ENCODE results near the gene UBE2V1.
"Not testable (repeated sequence)": the region's sequence is repeated elsewhere in the genome, so short reads cannot be mapped to it uniquely, and the experiment has no call there.

UBE2V1 gene

DNA sequence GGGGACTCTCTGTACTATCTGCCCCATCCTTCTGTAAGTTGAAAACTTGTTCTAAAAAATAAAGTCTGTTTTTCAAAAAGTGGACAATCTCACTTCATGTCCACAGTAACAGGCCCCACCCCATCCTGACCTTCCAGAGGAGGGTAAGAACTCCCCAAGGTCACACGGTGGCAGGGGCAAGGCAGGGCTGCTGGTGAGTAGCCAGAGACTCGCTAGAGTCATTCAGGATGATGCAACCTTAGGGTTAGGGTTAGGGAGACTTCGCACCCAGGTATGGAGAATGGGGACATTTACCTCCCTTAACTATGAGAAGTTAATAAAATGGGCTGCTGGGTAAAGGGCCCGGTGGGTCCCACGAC lies 25.1 kb upstream of the UBE2V1 start:
- in situ Hi-C loops (cut with HindIII; ENCODE audit: low sequenced_read_pairs), result no loop called here

GRCh38 chr20:50137702-50138101 lies 24.8 kb upstream of the UBE2V1 start:
- in situ Hi-C loops (cut with HindIII; ENCODE audit: low sequenced_read_pairs), result not testable (repeated sequence)

DNA sequence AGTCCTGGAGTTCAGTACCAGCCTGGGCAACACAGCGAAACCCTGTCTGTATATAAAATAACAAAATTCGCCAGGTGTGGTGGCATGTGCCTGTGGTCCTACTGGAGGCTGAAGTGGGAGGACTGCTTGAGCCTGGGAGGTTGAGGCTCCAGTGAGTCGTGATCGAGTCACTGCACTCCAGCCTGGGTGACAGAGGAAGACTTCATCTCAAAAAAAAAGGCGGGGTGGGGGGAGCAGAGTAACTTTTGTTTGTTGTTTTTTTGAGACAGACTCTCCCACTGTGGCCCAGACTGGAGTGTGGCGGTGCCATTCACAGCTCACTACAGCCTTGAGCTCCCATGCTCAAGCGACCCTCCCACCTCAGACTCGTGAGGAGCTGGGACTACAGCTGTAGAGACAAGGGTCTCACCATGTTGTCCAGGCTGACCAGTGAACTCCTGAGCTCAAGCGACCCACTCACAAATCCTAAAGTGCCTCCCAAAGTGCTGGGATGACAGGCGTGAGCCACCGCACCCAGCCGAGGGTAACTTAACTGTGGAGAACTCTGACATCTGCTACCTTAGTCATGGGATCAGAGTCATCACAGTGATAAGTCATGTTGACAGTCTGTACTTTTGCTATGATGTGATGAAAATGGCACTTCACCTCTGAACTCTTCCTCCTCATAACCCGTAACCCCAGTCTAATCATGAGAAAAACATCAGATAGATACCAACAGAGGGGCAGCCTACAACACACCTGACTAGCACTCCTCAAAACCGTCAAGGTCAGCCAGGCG lies 24.1 kb upstream of the UBE2V1 start:
- in situ Hi-C loops (cut with HindIII; ENCODE audit: low sequenced_read_pairs), result no loop called here

DNA sequence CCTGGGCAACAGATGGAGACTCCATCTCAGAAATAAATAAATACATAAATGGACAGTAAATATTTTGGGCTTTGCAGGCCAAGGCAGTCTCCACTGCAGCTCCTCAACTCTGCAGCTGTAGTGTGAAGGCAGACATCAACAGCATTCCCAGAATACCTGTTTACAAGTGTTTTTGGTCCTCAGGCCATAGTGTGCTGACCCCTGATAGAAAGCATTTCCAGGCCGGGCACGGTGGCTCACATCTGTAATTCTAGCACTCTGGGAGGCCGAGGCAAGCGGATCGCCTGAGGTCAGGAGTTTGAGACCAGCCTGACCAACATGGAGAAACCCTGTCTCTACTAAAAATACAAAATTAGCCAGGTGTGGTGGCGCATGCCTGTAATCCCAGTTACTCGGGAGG lies 22.2 kb upstream of the UBE2V1 start:
- in situ Hi-C loops (cut with HindIII; ENCODE audit: low sequenced_read_pairs), result not testable (repeated sequence)

DNA sequence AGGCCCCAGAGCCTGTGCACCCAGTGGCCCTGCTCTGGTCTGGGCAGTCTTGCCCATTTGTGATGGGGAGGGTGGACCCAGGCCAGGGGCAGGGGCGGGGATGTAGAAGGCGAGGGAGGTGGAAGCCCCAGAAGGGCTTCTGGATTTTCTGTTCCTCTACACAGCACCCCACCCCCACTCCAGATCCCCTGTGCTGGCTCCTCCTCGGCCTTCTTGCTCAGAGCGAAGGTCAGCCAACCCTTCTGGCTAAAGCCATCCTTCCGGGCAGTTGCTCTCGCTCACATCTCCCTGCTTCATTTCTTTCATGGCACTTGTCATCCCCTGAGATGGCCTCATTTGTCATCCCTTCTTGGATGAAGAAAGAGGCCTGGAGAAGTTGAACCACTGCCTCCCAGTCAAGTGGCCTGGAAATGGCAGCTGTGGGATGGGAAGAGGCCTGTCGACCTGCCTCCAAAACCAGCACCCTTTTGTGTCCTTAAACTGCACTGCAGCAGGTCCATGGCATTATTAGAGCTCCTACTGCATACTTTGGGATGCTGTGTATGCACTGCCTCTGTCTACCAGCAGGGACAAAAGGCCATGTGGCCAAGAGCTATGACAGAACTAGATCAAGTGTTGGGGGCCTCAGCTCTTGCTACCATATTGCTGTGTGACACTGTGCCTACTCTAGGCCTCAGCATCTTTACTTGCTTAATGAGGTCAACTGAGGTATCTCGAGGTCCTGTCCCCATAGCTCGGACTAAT lies 20.7 kb upstream of the UBE2V1 start:
- in situ Hi-C loops (cut with HindIII; ENCODE audit: low sequenced_read_pairs), result no loop called here

DNA sequence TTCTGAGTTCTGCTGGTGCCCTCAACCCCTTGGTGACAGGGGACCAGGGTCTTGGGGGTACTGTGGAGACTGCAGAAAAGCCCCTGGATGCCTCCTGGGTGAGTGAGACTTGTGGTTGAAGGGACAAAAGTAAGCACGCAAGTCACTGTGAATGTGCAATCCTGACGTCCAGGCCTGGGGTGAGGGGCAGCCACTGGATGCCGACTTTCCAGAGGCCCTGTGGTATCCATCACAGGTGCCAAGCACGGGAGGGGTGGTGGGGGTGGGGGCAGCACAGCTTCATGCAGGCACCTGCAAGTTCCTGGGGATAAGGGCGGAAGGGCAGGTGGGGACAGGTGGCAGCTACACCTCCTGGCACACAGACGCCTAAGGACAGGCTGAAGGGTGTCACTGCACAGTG lies 20.1 kb upstream of the UBE2V1 start:
- in situ Hi-C loops (cut with HindIII; ENCODE audit: low sequenced_read_pairs), result no loop called here

DNA sequence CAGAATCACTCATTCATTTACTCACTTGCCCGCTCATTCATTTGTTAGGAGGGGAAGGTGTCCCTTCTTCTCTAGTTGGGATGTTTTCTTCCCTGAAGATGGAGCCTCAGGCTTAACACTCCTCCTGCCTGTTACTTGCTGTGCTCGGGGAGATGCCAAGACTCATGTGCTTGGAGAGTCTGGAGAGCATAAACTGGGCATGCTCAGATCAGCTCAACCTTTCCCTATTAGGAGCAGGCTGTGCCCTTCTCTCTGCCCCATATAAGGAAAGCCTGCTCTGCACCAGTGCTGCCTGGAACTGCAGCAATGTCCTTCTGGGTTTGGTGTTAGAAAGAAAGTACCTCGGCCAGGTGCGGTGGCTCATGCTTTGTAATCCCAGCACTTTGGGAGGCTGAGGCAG lies 18.0 kb upstream of the UBE2V1 start:
- in situ Hi-C loops (cut with HindIII; ENCODE audit: low sequenced_read_pairs), result no loop called here

DNA sequence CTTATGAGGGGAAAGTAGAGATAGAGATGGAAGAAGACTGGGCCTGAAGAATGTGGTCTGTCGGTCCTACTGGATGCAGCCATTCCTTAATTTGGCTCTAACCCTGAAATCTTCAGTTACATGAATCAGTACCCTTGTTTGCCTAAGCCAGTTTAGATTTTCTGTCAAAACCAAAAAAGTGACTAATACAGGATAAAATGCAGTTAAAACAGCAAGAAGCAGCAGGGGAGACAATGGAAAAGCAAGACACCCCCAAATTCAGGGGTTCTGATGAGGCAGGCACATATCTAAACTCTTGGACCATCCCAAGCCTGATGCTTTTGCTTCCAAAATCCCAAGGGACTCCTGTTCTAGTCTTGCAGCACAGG lies 17.4 kb upstream of the UBE2V1 start:
- in situ Hi-C loops (cut with HindIII; ENCODE audit: low sequenced_read_pairs), result no loop called here

DNA sequence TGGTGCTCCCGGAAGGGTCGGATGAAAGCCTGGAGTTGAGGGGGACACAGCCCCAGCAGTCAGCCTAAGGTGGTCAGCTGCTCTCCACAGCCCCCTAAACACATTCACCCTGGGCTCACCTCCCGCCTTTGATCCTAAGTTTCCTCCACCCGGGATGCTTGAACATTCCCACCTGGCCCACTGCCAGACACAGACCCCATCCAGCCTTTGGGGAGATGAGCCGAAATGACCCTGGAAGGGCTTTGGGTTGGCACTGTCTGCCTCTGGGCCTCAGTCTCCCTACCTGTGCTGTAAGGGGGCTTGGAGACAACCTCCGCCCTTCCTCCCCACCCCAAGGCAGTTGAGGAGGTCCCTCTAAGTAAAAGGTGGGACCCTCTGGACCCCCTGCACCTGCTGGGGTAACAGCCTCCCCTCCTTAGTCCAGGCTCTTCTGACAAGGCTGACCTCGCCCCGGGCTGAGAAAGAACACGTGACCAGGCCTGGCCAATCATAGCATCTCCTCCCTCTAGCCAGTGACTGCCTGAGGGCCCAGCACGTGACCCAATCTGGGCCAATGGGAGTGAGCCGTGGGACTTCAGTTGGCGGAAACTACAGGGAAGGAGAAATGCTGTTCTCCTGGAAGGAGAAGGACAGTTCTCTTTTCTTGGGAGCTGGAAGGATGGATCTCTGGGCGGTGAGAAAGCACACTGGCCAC lies 16.9 kb upstream of the UBE2V1 start:
- in situ Hi-C loops (cut with HindIII; ENCODE audit: low sequenced_read_pairs), result no loop called here

DNA sequence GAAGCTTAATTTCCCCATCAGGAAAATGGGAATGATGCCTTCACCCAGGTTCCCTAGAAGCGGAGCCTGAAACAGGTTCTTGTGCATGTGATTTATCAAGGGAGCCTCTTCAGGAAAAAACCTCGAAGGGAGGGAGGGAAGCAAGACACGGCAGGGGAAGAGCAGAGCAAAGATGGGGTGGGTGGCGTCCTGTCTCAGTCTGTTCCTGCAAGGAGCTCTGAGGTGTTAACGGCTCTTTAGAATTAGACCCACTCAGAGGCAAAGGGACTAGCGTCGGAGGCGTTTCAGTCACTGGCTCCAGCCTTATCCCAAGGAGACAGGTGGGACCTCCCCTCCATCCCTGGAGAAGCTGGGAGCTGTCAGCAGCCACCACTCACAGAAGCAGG lies 15.6 kb upstream of the UBE2V1 start:
- in situ Hi-C loops (cut with HindIII; ENCODE audit: low sequenced_read_pairs), result no loop called here

GRCh38 chr20:50127587-50128519 lies 14.9 kb upstream of the UBE2V1 start:
- in situ Hi-C loops (cut with HindIII; ENCODE audit: low sequenced_read_pairs), result no loop called here

GRCh38 chr20:50126662-50127061 lies 13.7 kb upstream of the UBE2V1 start:
- in situ Hi-C loops (cut with HindIII; ENCODE audit: low sequenced_read_pairs), result no loop called here

DNA sequence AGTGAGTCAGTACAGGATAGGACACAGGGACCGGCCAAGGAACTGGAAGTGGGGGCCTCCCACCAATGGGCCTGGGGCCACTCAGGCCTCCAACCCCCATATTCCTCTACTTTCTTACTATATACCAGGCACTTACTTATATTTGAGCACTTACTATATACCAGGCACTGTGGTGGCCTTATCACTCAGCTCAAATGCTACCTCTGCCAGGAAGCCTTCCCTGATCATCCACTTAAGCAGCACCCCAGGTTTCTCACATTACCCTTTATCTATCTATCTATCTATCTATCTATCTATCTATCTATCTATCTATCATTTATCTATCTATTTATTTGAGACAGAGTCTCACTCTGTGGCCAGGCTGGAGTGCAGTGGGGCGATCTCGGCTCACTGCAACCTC lies 12.3 kb upstream of the UBE2V1 start:
- in situ Hi-C loops (cut with HindIII; ENCODE audit: low sequenced_read_pairs), result no loop called here

DNA sequence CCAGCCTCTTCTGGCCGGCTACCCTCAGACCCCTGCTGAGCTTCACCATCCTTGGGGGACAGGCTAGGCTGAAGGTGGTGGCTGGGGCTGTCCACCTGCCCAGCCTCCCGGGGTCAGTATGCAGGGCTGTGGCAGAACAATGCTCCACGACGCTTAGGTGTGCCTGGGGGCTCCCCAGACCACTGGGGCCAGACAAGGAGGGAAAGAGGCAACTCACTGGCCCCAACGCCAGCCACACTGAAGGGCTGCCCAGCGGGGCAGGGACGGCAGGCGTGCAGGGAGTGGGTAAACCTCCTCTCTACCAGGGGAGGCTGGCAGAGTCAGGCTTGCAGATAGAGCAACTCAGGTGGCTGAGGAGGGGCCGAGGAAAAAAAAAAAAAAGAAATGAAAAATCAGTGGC lies 11.5 kb upstream of the UBE2V1 start:
- in situ Hi-C loops (cut with HindIII; ENCODE audit: low sequenced_read_pairs), result no loop called here

GRCh38 chr20:50123418-50123817 lies 10.5 kb upstream of the UBE2V1 start:
- in situ Hi-C loops (cut with HindIII; ENCODE audit: low sequenced_read_pairs), result no loop called here

DNA sequence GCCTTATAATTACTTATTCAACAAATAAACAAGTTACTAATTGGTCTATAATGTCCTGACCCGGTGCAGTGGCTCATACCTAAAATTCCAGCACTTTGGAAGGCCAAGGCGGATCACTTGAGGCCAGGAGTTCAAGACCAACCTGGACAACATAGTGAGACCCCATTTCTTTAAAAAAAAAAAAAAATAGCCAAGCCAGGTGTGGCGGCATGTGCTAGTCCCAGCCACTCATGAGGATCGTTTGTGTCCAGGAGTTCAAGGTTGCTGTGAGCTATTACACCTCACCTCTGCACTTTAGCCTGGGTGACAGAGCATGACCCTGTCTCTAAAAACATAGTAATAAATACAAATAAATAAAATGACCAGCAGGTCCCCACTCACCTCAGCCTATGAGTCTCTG lies 9.8 kb upstream of the UBE2V1 start:
- in situ Hi-C loops (cut with HindIII; ENCODE audit: low sequenced_read_pairs), result no loop called here

- in situ Hi-C loops (cut with HindIII; ENCODE audit: low sequenced_read_pairs), result no loop called here
Observed at GRCh38 chr20:50121858-50122271, 8.9 kb upstream of the UBE2V1 start.

DNA sequence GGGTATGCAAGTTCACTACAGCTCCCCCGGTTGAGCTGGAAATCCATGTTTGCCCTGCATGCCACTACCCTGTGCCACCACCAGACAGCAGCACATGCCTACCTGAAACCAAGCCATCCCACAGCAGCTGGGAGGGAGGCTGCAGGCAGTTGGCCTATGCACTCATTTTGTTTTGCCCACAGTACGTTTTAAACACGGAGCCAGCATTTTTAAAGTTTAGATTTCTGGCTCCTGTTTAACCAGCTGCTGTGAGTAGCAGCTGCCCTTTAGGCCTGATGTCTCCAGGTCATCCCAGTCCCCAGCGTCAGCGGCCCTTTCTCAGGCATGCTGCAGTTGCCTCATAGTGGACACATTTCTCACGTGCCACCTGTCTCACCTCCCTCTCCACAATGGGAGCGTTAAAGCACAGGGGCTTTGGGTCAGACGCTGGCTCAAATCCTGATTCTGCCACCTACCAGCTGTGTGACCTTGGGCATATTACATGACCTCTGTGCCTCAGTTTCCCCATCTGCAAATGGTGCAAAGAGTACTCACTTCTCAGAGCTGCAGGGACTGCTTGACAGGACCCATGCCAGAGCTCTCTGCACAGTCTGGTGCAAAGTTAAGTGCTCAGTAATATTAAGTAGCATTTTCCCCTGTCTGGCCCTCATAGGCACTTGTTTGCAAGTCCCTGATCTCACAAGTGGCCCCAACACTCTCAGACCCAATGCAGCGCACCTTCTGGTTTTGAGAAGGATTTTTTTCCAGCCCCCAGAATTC lies 8.2 kb upstream of the UBE2V1 start:
- in situ Hi-C loops (cut with HindIII; ENCODE audit: low sequenced_read_pairs), result no loop called here

- in situ Hi-C loops (cut with HindIII; ENCODE audit: low sequenced_read_pairs), result no loop called here
Observed at GRCh38 chr20:50118203-50118602, 5.3 kb upstream of the UBE2V1 start.

DNA sequence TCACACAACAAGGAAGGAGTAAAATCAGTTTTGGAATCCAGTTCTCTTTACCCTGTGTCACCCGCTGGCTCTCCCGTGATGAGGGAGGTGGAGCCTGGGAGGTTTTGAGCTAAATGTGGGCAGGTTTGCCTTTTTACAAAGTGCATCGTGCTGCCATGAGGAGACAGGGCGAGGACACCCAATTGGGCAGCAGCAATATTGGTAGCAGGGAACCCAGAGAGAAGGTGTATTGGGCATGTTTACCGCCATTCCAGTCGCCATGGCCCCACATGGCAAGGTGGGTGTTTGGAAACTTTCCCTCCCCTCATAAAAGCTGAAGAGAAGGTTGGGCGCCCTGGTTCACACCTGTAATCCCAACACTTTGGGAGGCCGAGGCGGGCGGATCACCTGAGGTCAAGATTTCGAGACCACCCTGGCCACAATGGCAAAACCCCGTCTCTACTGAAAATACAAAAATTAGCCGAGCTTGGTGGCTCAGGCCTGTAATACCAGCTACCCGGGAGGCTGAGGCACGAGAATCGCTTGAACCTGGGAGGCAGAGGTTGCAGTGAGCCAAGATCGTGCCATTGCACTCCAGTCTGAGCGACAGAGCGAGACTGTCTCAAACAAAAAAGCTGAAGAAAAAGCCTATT lies 3.5 kb upstream of the UBE2V1 start:
- in situ Hi-C loops (cut with HindIII; ENCODE audit: low sequenced_read_pairs), result no loop called here
